ENCODE results near the gene TRPC6. TPM values are rescaled to one million over a fixed set of nuclear protein-coding genes. Genes with fewer than 3 reads are reported as not detected.
"Not testable (repeated sequence)": the region's sequence is repeated elsewhere in the genome, so short reads cannot be mapped to it uniquely, and the experiment has no call there.

The TRPC6 gene
- total RNA-seq, 1 experiment from 2014 or later = not detected

DNA sequence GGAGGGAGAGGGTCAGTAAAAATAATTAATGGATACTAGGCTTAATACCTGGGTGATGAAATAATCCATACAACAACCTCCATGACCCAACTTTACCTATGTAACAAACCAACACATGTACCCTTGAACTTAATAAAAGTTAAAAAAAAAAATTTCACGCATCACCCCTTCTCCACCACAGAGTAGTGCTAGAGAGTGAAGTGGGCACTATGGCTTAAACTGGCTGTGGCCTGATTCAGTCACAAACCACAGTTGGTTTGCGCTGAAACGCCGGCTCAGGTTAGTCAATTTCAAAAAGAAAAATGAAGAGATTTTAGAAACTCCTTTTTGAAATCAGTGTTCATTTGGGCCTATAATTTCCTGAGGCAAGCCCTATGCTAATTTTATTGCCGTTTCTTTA is 144.3 kb downstream of the TRPC6 start:
- intact Hi-C loops (cut with micrococcal nuclease) = no loop called here

DNA sequence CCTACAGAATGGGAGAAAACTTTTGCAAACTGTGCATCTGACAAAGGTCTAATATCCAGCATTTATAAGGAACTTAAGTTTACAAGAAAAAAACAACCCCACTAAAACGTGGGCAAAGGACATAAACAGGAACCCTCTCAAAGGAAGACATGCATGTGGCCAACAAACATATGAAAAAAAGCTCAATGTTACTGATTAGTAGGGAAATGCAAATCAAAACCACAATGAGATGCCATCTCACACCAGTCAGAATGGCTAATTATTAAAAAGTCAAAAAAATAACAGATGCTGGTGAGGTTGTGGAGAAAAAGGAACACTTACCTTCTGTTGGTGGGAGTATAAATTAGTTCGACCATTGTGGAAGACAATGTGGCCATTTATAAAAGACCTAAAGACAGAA is 145.1 kb downstream of the TRPC6 start:
- BruUV-seq (replicated peaks); H3K36me3 Mint-ChIP-seq (ENCODE audit: insufficient read depth, unreplicated experiment); H3K27ac Mint-ChIP-seq (ENCODE audit: low read depth, unreplicated experiment); H3K4me3 Mint-ChIP-seq (ENCODE audit: unreplicated experiment); DNase-seq (ENCODE audit: unreplicated experiment); H3K9me3 Mint-ChIP-seq (ENCODE audit: unreplicated experiment); H3K4me1 Mint-ChIP-seq (ENCODE audit: insufficient read depth, unreplicated experiment); H3K27me3 Mint-ChIP-seq (ENCODE audit: insufficient read depth, unreplicated experiment); POLR2A ChIA-PET; intact Hi-C loops (cut with micrococcal nuclease): not testable (repeated sequence)
- CTCF ChIA-PET = interaction anchor here (0.8 to 10.0 kb wide), 10 partner anchors 9 to 862 kb away, joined by 3 to 183 read pairs (median 6); no protein-coding TSS in a partner anchor

More for the DNA sequence above, 144.3 kb downstream of the TRPC6 start:
- DNase-seq (ENCODE audit: unreplicated experiment) = no peak
- Mint-ChIP-seq H3K36me3 (ENCODE audit: insufficient read depth, unreplicated experiment) (no peaks in the 10 kb centered on the region), H3K27ac (ENCODE audit: low read depth, unreplicated experiment) (no peak overlapping the region), H3K27me3 (ENCODE audit: insufficient read depth, unreplicated experiment) (no peaks in the 10 kb centered on the region), H3K4me3 (ENCODE audit: unreplicated experiment) (no peak overlapping the region), H3K9me3 (ENCODE audit: unreplicated experiment) (no peaks in the 10 kb centered on the region), H3K4me1 (ENCODE audit: insufficient read depth, unreplicated experiment) (peaks cover 7% of the 10 kb centered on the region)
- no TSS peak for BruUV-seq (replicated peaks)
- ChIA-PET CTCF (interaction anchor here (0.6 to 10.0 kb wide), 5 partner anchors 9 to 821 kb away, joined by 3 to 183 read pairs (median 4); no protein-coding TSS in a partner anchor), POLR2A (no interaction called here)
- TF ChIP-seq, protein P1, sequence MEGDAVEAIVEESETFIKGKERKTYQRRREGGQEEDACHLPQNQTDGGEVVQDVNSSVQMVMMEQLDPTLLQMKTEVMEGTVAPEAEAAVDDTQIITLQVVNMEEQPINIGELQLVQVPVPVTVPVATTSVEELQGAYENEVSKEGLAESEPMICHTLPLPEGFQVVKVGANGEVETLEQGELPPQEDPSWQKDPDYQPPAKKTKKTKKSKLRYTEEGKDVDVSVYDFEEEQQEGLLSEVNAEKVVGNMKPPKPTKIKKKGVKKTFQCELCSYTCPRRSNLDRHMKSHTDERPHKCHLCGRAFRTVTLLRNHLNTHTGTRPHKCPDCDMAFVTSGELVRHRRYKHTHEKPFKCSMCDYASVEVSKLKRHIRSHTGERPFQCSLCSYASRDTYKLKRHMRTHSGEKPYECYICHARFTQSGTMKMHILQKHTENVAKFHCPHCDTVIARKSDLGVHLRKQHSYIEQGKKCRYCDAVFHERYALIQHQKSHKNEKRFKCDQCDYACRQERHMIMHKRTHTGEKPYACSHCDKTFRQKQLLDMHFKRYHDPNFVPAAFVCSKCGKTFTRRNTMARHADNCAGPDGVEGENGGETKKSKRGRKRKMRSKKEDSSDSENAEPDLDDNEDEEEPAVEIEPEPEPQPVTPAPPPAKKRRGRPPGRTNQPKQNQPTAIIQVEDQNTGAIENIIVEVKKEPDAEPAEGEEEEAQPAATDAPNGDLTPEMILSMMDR (IDR thresholded peaks at IDR 0.05; ENCODE audit: unreplicated experiment) = no peak

DNA sequence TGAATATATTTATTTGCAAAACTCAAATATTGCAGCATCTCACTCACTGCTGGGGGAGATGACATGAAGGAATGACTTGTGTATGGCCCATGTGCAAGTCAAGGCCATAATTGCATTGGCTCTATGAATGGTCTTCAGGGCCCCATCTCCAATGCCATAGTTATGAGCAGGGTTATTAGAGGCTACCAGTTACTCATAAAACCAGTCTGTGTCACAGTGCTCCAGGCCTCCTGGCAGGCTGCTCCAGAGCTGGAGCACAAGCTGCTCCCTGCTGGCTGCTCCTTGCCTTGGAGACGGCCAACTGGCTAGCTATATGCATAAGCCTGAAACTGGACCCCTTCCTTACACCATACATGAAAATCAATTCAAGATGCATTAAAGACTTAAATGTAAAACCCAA is 145.7 kb downstream of the TRPC6 start:
- ChIA-PET POLR2A (no interaction called here), CTCF (interaction anchor here (0.6 to 10.0 kb wide), 13 partner anchors 8 to 861 kb away, joined by 3 to 183 read pairs (median 5); no protein-coding TSS in a partner anchor)
- no peaks in the 10 kb centered on the region for H3K36me3 Mint-ChIP-seq (ENCODE audit: insufficient read depth, unreplicated experiment)

DNA sequence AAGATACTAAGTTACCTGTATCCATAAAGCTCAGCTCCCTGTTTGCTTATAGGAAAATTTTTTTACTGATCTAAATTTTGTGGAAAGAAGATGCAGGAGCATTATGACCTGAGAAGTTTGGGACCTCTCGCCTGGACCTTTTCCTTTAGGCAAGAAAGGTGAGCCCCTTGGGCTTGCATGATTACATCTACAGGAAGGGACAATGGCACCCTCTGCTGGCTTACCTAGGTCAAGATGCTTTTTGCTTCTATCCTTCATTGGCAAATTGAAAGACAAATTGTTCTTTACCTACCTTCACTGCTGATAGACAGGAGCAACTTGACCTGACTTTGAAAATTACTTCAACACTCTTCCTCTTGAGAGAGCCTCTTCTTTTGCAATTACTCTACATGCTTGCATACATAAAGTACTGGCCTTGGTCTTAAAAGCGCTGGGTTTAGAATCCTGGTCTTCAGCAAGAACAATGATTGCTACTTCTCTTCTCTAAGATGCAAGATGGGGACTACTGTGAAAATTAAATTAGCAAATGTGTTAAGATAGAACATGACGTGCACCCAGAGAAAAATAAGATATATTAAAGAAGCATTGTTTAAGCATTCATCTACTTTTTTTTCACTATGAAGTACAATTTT is 147.2 kb downstream of the TRPC6 start:
- ChIA-PET POLR2A (no interaction called here), CTCF (interaction anchor here (0.6 to 10.0 kb wide), 37 partner anchors 7 to 855 kb away, joined by 3 to 183 read pairs (median 4); no protein-coding TSS in a partner anchor)
- peak; percentile 68 for DNase-seq (ENCODE audit: unreplicated experiment)
- intact Hi-C loops (cut with micrococcal nuclease) = loop anchor here (1.0 kb wide), 2 partner anchors 46 to 456 kb away; no protein-coding TSS in a partner anchor
- TF ChIP-seq, protein P1 (IDR thresholded peaks at IDR 0.05; ENCODE audit: unreplicated experiment) = peak; percentile 77
- H3K4me1 Mint-ChIP-seq (ENCODE audit: insufficient read depth, unreplicated experiment) = peaks cover 15% of the 10 kb centered on the region
- no peak overlapping the region for H3K27ac Mint-ChIP-seq (ENCODE audit: low read depth, unreplicated experiment)
- no peaks in the 10 kb centered on the region for H3K27me3 Mint-ChIP-seq (ENCODE audit: insufficient read depth, unreplicated experiment)
- no TSS peak for BruUV-seq (replicated peaks)
- no peaks in the 10 kb centered on the region for H3K36me3 Mint-ChIP-seq (ENCODE audit: insufficient read depth, unreplicated experiment)
- no peak overlapping the region for H3K4me3 Mint-ChIP-seq (ENCODE audit: unreplicated experiment)
- H3K9me3 Mint-ChIP-seq (ENCODE audit: unreplicated experiment) = no peaks in the 10 kb centered on the region

More for the DNA sequence above, 145.7 kb downstream of the TRPC6 start:
- TF ChIP-seq, protein P1 (IDR thresholded peaks at IDR 0.05; ENCODE audit: unreplicated experiment) = no peak
- BruUV-seq (replicated peaks) = no TSS peak
- no peak for DNase-seq (ENCODE audit: unreplicated experiment)
- intact Hi-C loops (cut with micrococcal nuclease) = no loop called here
- no peaks in the 10 kb centered on the region for H3K27me3 Mint-ChIP-seq (ENCODE audit: insufficient read depth, unreplicated experiment)
- H3K9me3 Mint-ChIP-seq (ENCODE audit: unreplicated experiment) = no peaks in the 10 kb centered on the region
- no peak overlapping the region for H3K4me3 Mint-ChIP-seq (ENCODE audit: unreplicated experiment)
- no peak overlapping the region for H3K27ac Mint-ChIP-seq (ENCODE audit: low read depth, unreplicated experiment)
- H3K4me1 Mint-ChIP-seq (ENCODE audit: insufficient read depth, unreplicated experiment) = peaks cover 5% of the 10 kb centered on the region
